ENCODE measurements around the gene ZNF469.

GRCh38 chr16:88407807-88408206, 25.0 kb downstream of the ZNF469 start:
- no peak for TF ChIP-seq ATF7 (IDR thresholded peaks at IDR 0.05)
- TF ChIP-seq ATF7 (CRISPR knock-in tag; IDR thresholded peaks at IDR 0.05) = no peak
- TF ChIP-seq FOSL2 (CRISPR knock-in tag; IDR thresholded peaks at IDR 0.05) = no peak
